ENCODE results near the gene GPER1.
A peak's percentile ranks its signal among the peaks of the same experiment; 100 is the strongest.

The GPER1 gene

GRCh38 chr7:1053816-1054370 is 34.0 kb upstream of the GPER1 start:
- DNase-seq = no peak

- DNase-seq = peak in 50 of 56 donors; percentile 22 to 80 (median 64)
Observed at GRCh38 chr7:1054438-1054837, 33.5 kb upstream of the GPER1 start.

- peak in 51 of 56 donors; percentile 18 to 80 (median 60) for DNase-seq
Observed at GRCh38 chr7:1054861-1055450, 33.0 kb upstream of the GPER1 start.

- no peak for DNase-seq
Observed at GRCh38 chr7:1055491-1055955, 32.4 kb upstream of the GPER1 start.

GRCh38 chr7:1055956-1056784 is 31.7 kb upstream of the GPER1 start:
- DNase-seq = peak in 2 of 56 donors; percentile 21 to 31

GRCh38 chr7:1056785-1057410 is 31.0 kb upstream of the GPER1 start:
- DNase-seq = no peak

- no peak for DNase-seq
Observed at GRCh38 chr7:1057416-1058291, 30.3 kb upstream of the GPER1 start.

GRCh38 chr7:1058311-1058710 is 29.6 kb upstream of the GPER1 start:
- no peak for DNase-seq

GRCh38 chr7:1058821-1059199 is 29.1 kb upstream of the GPER1 start:
- DNase-seq = peak in 8 of 56 donors; percentile 9 to 58 (median 26)

- DNase-seq = no peak
Observed at GRCh38 chr7:1059200-1060091, 28.5 kb upstream of the GPER1 start.

- no peak for DNase-seq
Observed at GRCh38 chr7:1060315-1061072, 27.4 kb upstream of the GPER1 start.

GRCh38 chr7:1061180-1061579 is 26.7 kb upstream of the GPER1 start:
- no peak for DNase-seq

GRCh38 chr7:1062296-1063294 is 25.3 kb upstream of the GPER1 start:
- DNase-seq = no peak

GRCh38 chr7:1063361-1063760 is 24.6 kb upstream of the GPER1 start:
- DNase-seq = no peak

GRCh38 chr7:1064581-1064980 is 23.3 kb upstream of the GPER1 start:
- DNase-seq = no peak

GRCh38 chr7:1065263-1065584 is 22.7 kb upstream of the GPER1 start:
- no peak for DNase-seq

- DNase-seq = peak in 47 of 56 donors; percentile 28 to 86 (median 64)
Observed at GRCh38 chr7:1065585-1066241, 22.2 kb upstream of the GPER1 start.

- DNase-seq = no peak
Observed at GRCh38 chr7:1066242-1066588, 21.7 kb upstream of the GPER1 start.

Measured in nucleus accumbens (tissue), 56 donors.